OCI-LY7 (cell line): Measurements from ENCODE around the gene CREB1. TPM values are rescaled to one million over a fixed set of nuclear protein-coding genes. Genes with fewer than 3 reads are reported as not detected.

Experiments
- BruUV-seq: library from RNA; stranded (reverse); fragments of 400-500 nt; replicated peaks from 2 replicates; lab custom pipeline; 2021; lab: Mats Ljungman, UMichigan
- CTCF ChIA-PET: fragments of 300-600 bp; sonication (Branson Sonifier 250); formaldehyde crosslinking; loops from one replicate; lab custom pipeline; 2022; ENCODE audit warnings: antibody characterized with exemption; ENCODE audit not compliant: unreplicated experiment; lab: Charles Lee
- POLR2A ChIA-PET: fragments of 300-600 bp; sonication (Branson Sonifier 250); formaldehyde crosslinking; loops from one replicate; lab custom pipeline; 2022; ENCODE audit warnings: antibody characterized with exemption; lab: Charles Lee
- DNase-seq: peaks from one replicate; pipeline ENCODE4 v3.0.0-alpha.2; 2015; ENCODE audit warnings: low spot score
- H2AFZ ChIP-seq: fragments of 200-600 bp; sonication (generic), shearing (Covaris generic); 2 replicates; pipeline ENCODE4 v1.6.1; 2014; ENCODE audit warnings: mild to moderate bottlenecking, antibody characterized with exemption, low read length, moderate library complexity
- H3K27ac ChIP-seq: fragments of 200-600 bp; sonication (generic); 2 replicates; pipeline ENCODE4 v1.5.1; 2014; ENCODE audit warnings: mixed run types, low read depth, mild to moderate bottlenecking, moderate library complexity, low read length, inconsistent platforms; ENCODE audit not compliant: poor library complexity, severe bottlenecking
- H3K36me3 ChIP-seq: fragments of 200-600 bp; sonication (generic); 2 replicates; pipeline ENCODE4 v1.6.1; 2014; ENCODE audit warnings: mild to moderate bottlenecking, antibody characterized with exemption, low read length, moderate library complexity, mixed read lengths; ENCODE audit not compliant: insufficient read depth
- H3K4me1 ChIP-seq: fragments of 200-600 bp; sonication (generic); 2 replicates; pipeline ENCODE4 v1.5.1; 2014; ENCODE audit warnings: mild to moderate bottlenecking, low read length; ENCODE audit not compliant: insufficient read depth, poor library complexity, severe bottlenecking
- H3K4me2 ChIP-seq: fragments of 200-600 bp; sonication (generic); 2 replicates; pipeline ENCODE4 v1.6.1; 2014; ENCODE audit warnings: mild to moderate bottlenecking, low read length
- H3K4me3 ChIP-seq: fragments of 200-600 bp; sonication (generic); 2 replicates; pipeline ENCODE4 v1.5.1; 2014; ENCODE audit warnings: mild to moderate bottlenecking, low read depth, low read length; ENCODE audit not compliant: poor library complexity, severe bottlenecking
- H3K79me2 ChIP-seq: fragments of 200-600 bp; sonication (generic); 2 replicates; pipeline ENCODE4 v1.6.1; 2016; ENCODE audit warnings: low read depth, mild to moderate bottlenecking, low read length, moderate library complexity, mixed read lengths; ENCODE audit not compliant: insufficient read depth
- H3K9me2 ChIP-seq: fragments of 200-600 bp; sonication (generic); 2 replicates; pipeline ENCODE4 v1.6.1; 2016; ENCODE audit warnings: mild to moderate bottlenecking, low read length, mixed read lengths; ENCODE audit not compliant: insufficient read depth
- H3K9me3 ChIP-seq: fragments of 200-600 bp; sonication (generic); 2 replicates; pipeline ENCODE4 v1.6.1; 2014; ENCODE audit warnings: mild to moderate bottlenecking, mixed run types, low read length, mixed read lengths
- H4K20me1 ChIP-seq: fragments of 200-600 bp; sonication (generic); 2 replicates; pipeline ENCODE4 v1.6.1; 2014; ENCODE audit warnings: mild to moderate bottlenecking, antibody characterized with exemption, low read length, moderate library complexity, mixed read lengths; ENCODE audit not compliant: insufficient read depth
- CTCF ChIP-seq: fragments of 200-600 bp; sonication (generic); conservative IDR thresholded peaks from 2 replicates; pipeline ENCODE4 v1.5.1; 2014; ENCODE audit warnings: mild to moderate bottlenecking, antibody characterized with exemption, low read length, moderate library complexity, mixed read lengths
- EZH2phosphoT487 ChIP-seq: fragments of 200-600 bp; sonication (generic); IDR thresholded peaks from 2 replicates; pipeline ENCODE4 v1.6.1; 2018; ENCODE audit warnings: low read depth, borderline replicate concordance, mild to moderate bottlenecking, mixed run types, antibody characterized with exemption, low read length, moderate library complexity, mixed read lengths
- intact Hi-C: fragments of 100-400 bp; cut with micrococcal nuclease; formaldehyde crosslinking; loops from one replicate; pipeline ENCODE4 v1.10.0; 2022; ENCODE audit not compliant: unreplicated experiment
- total RNA-seq, 2 experiments: library from RNA; depleted of rRNA in 1 of 2; stranded (reverse); fragments of >200 nt in 1 of 2; shearing (Covaris generic) in 1 of 2; gene quantifications; 2 replicates each; pipeline ENCODE4 v1.2.3, GENCODE V29; 2014 to 2022

CREB1 gene
- total RNA-seq, 2 experiments from 2014 or later, result 54.3 to 84.9 TPM

- no peaks in the 10 kb centered on the region for H3K4me1 ChIP-seq
- no peaks in the 10 kb centered on the region for H3K79me2 ChIP-seq
- H3K36me3 ChIP-seq, result no peaks in the 10 kb centered on the region
- no peak overlapping the region for H3K27ac ChIP-seq
- no peak for TF ChIP-seq EZH2phosphoT487
- no peak for TF ChIP-seq CTCF
- intact Hi-C loops, result no loop called here
- no peaks in the 10 kb centered on the region for H4K20me1 ChIP-seq
- no peak overlapping the region for H3K4me3 ChIP-seq
- BruUV-seq, result no TSS peak
- H3K9me2 ChIP-seq, result no peaks in the 10 kb centered on the region
- DNase-seq, result no peak
- CTCF ChIA-PET, result no interaction called here
- H3K4me2 ChIP-seq, result no peak overlapping the region
- H3K9me3 ChIP-seq, result no peaks in the 10 kb centered on the region
- POLR2A ChIA-PET, result interaction anchor here (0.6 kb wide), 1 partner anchor 33 kb away, joined by 3 read pairs; no protein-coding TSS in a partner anchor
- H2AFZ ChIP-seq, result no peak overlapping the region
Observed at GRCh38 chr2:207487650-207488311, 42.0 kb upstream of the CREB1 start.

- ChIA-PET POLR2A (no interaction called here), CTCF (no interaction called here)
- intact Hi-C loops, result no loop called here
- BruUV-seq, result no TSS peak
- Histone ChIP-seq H3K4me3 (no peak overlapping the region), H3K4me2 (no peak overlapping the region), H3K79me2 (no peaks in the 10 kb centered on the region), H3K36me3 (no peaks in the 10 kb centered on the region), H3K9me2 (no peaks in the 10 kb centered on the region), H2AFZ (no peak overlapping the region), H4K20me1 (no peaks in the 10 kb centered on the region), H3K9me3 (no peaks in the 10 kb centered on the region), H3K27ac (no peak overlapping the region), H3K4me1 (no peaks in the 10 kb centered on the region)
- TF ChIP-seq CTCF (no peak), EZH2phosphoT487 (no peak)
- no peak for DNase-seq
Observed at GRCh38 chr2:207489251-207489650, 40.5 kb upstream of the CREB1 start.

GRCh38 chr2:207490441-207490840 is 39.3 kb upstream of the CREB1 start:
- Histone ChIP-seq H3K36me3 (no peaks in the 10 kb centered on the region), H3K4me2 (no peak overlapping the region), H2AFZ (no peak overlapping the region), H3K27ac (no peak overlapping the region), H3K79me2 (no peaks in the 10 kb centered on the region), H3K4me1 (no peaks in the 10 kb centered on the region), H3K4me3 (no peak overlapping the region), H4K20me1 (no peaks in the 10 kb centered on the region), H3K9me2 (no peaks in the 10 kb centered on the region), H3K9me3 (no peaks in the 10 kb centered on the region)
- ChIA-PET POLR2A (no interaction called here), CTCF (no interaction called here)
- BruUV-seq, result no TSS peak
- no peak for TF ChIP-seq CTCF
- TF ChIP-seq EZH2phosphoT487, result no peak
- DNase-seq, result no peak
- intact Hi-C loops, result no loop called here
